ENCODE data around the gene NEIL3. TPM values are rescaled to one million over a fixed set of nuclear protein-coding genes. Genes with fewer than 3 reads are reported as not detected.

Gene NEIL3
- 8.7 to 11.2 TPM (median 9.6 TPM) in 5 replicates for total RNA-seq (2022; extraction: Qiagen RNA extraction; ENCODE audit: low read depth)

GRCh38 chr4:177309522-177310371 is at the start of gene NEIL3:
TSS of gene NEIL3 (plus strand) at chr4:177309874. CDS start at chr4:177309954, 80 bp downstream.

Other genes starting within 250 kb of the NEIL3 start
- gene AGA, start 132.6 kb downstream of the NEIL3 start, total RNA-seq (2022; extraction: Qiagen RNA extraction; ENCODE audit: low read depth) = 17.2 to 25.2 TPM (median 18.0 TPM) in 5 replicates

All from A549 treated with GW870086 at 1 μM for 4 hours (cell line).